ENCODE data around the gene PRKD3. TPM values are rescaled to one million over a fixed set of nuclear protein-coding genes. Genes with fewer than 3 reads are reported as not detected.
A peak's percentile ranks its signal among the peaks of the same experiment; 100 is the strongest.

The PRKD3 gene
- total RNA-seq, 1 experiment from 2014 or later: 27.2 TPM

DNA sequence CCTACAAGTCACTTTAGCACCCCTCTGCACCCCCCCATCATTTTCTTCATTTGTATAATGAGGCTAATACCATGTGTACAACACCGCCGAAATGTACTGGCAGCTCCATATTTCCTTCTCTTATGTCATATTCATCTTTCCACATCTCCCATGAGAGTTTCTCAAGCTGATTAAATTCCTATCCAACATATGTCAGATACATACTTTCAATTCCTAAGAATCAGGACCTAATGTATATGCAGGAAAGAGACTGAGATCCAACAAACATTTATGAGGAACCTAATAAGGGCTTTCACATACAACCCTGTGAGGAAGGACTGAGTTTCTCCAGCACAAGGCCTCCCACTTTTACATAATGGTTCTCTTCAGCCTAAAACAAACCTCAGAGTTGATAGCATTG lies 41.9 kb downstream of the PRKD3 start:
- ATAC-seq: no peak
- no peak overlapping the region for H3K9ac ChIP-seq (ENCODE audit: low read length)
- ChIA-PET CTCF (no interaction called here), POLR2A (ENCODE audit: unreplicated experiment) (no interaction called here)
- no peaks in the 10 kb centered on the region for H3K9me2 ChIP-seq (replicated peaks; ENCODE audit: low read length)
- no peaks in the 10 kb centered on the region for H4K20me1 ChIP-seq (ENCODE audit: low read length)
- H3K36me3 ChIP-seq (ENCODE audit: low read depth, low read length): peaks cover 24% of the 10 kb centered on the region
- H3K4me3 ChIP-seq (ENCODE audit: low read length): no peak overlapping the region
- no peaks in the 10 kb centered on the region for H3F3A ChIP-seq (ENCODE audit: low read length, unreplicated experiment)
- H3K4me1 ChIP-seq (ENCODE audit: insufficient read depth, low read length): 0 out of 2 replicates have a peak, but pooled peaks cover 8% of the 10 kb centered on the region
- no peak for TF ChIP-seq EZH2 (IDR thresholded peaks at IDR 0.05; ENCODE audit: low read length, unreplicated experiment)
- TF ChIP-seq, protein P1, sequence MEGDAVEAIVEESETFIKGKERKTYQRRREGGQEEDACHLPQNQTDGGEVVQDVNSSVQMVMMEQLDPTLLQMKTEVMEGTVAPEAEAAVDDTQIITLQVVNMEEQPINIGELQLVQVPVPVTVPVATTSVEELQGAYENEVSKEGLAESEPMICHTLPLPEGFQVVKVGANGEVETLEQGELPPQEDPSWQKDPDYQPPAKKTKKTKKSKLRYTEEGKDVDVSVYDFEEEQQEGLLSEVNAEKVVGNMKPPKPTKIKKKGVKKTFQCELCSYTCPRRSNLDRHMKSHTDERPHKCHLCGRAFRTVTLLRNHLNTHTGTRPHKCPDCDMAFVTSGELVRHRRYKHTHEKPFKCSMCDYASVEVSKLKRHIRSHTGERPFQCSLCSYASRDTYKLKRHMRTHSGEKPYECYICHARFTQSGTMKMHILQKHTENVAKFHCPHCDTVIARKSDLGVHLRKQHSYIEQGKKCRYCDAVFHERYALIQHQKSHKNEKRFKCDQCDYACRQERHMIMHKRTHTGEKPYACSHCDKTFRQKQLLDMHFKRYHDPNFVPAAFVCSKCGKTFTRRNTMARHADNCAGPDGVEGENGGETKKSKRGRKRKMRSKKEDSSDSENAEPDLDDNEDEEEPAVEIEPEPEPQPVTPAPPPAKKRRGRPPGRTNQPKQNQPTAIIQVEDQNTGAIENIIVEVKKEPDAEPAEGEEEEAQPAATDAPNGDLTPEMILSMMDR (conservative IDR thresholded peaks at IDR 0.05; ENCODE audit: low read depth, low read length): no peak
- no peak for TF ChIP-seq EZH2phosphoT487 (IDR thresholded peaks at IDR 0.05; ENCODE audit: borderline replicate concordance, low read length)
- intact Hi-C loops (cut with micrococcal nuclease): no loop called here
- no peak overlapping the region for H3K4me2 ChIP-seq (ENCODE audit: low read length)
- H3K27me3 ChIP-seq (ENCODE audit: low read length): no peaks in the 10 kb centered on the region
- DNase-seq: no peak
- BruUV-seq (replicated peaks): no TSS peak
- no peaks in the 10 kb centered on the region for H3K79me2 ChIP-seq (ENCODE audit: low read length)
- no peaks in the 10 kb centered on the region for H3K9me3 ChIP-seq (ENCODE audit: low read length)
- no peak overlapping the region for H2AFZ ChIP-seq (ENCODE audit: low read length)
- 0 out of 2 replicates have a peak overlapping the region, but pooled peaks have one; percentile 10 for H3K27ac ChIP-seq (ENCODE audit: low read length)

DNA sequence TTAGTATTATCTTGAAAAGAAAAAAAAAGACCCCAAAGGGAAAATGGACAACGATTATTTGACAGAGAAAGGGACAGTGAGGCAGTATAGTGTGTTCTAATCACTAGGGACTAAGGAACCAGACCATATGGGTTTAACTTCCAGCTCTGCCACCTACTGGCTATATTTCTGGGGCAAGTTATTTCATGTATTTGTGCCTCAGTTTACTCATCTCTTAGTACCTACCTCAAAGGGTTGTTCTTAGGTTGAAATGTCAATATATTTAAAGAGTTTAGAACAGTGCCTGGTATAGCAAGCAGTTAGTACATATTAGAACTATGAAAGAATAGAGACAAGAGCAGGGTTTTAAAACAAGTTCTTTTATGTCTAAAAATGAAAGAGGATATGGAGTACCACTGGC lies 42.7 kb downstream of the PRKD3 start:
- POLR2A ChIA-PET (ENCODE audit: unreplicated experiment): no interaction called here
- H2AFZ ChIP-seq (ENCODE audit: low read length): no peak overlapping the region
- H3K27me3 ChIP-seq (ENCODE audit: low read length): no peaks in the 10 kb centered on the region
- no peak overlapping the region for H3K27ac ChIP-seq (ENCODE audit: low read length)
- no TSS peak for BruUV-seq (replicated peaks)
- 0 out of 2 replicates have a peak, but pooled peaks cover 8% of the 10 kb centered on the region for H3K4me1 ChIP-seq (ENCODE audit: insufficient read depth, low read length)
- no peak for ATAC-seq
- H3K9me2 ChIP-seq (replicated peaks; ENCODE audit: low read length): no peaks in the 10 kb centered on the region
- no peak for DNase-seq
- no peaks in the 10 kb centered on the region for H3K9me3 ChIP-seq (ENCODE audit: low read length)
- H3K79me2 ChIP-seq (ENCODE audit: low read length): no peaks in the 10 kb centered on the region
- intact Hi-C loops (cut with micrococcal nuclease): no loop called here
- peaks cover 26% of the 10 kb centered on the region for H3K36me3 ChIP-seq (ENCODE audit: low read depth, low read length)
- no peaks in the 10 kb centered on the region for H3F3A ChIP-seq (ENCODE audit: low read length, unreplicated experiment)
- TF ChIP-seq EZH2 (IDR thresholded peaks at IDR 0.05; ENCODE audit: low read length, unreplicated experiment): no peak
- TF ChIP-seq, protein P1 (conservative IDR thresholded peaks at IDR 0.05; ENCODE audit: low read depth, low read length): peak; percentile 53; the same call in 1 of the 2 replicates
- CTCF ChIA-PET: interaction anchor here (0.6 kb wide), 1 partner anchor 373 kb away, joined by 3 read pairs; no protein-coding TSS in a partner anchor
- H4K20me1 ChIP-seq (ENCODE audit: low read length): no peaks in the 10 kb centered on the region
- H3K9ac ChIP-seq (ENCODE audit: low read length): no peak overlapping the region
- no peak overlapping the region for H3K4me2 ChIP-seq (ENCODE audit: low read length)
- no peak overlapping the region for H3K4me3 ChIP-seq (ENCODE audit: low read length)

DNA sequence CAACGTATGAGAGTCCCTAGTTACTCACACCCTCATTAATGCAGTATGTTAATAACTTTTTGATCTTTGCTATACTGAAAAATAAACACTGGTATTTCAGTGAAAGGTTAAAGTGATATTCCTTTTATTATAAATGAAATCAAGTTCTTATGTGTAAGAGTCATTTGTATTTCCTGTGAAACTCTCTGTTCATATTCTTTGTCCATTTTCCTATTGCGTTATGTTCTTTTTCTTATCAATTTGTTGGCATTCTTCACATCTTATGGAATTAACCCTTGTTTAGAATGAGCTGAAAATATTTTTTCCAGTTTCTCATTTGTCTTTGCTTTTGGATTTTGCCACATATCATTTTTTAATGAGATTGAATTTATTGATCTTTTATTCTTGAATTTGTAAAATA lies 48.3 kb downstream of the PRKD3 start:
- Histone ChIP-seq H4K20me1 (ENCODE audit: low read length) (no peaks in the 10 kb centered on the region), H3K4me1 (ENCODE audit: insufficient read depth, low read length) (no peaks in the 10 kb centered on the region), H2AFZ (ENCODE audit: low read length) (no peak overlapping the region), H3K4me3 (ENCODE audit: low read length) (no peak overlapping the region), H3K36me3 (ENCODE audit: low read depth, low read length) (peaks cover 23% of the 10 kb centered on the region), H3K27ac (ENCODE audit: low read length) (no peak overlapping the region), H3K79me2 (ENCODE audit: low read length) (no peaks in the 10 kb centered on the region), H3K4me2 (ENCODE audit: low read length) (no peak overlapping the region), H3K9ac (ENCODE audit: low read length) (no peak overlapping the region), H3K27me3 (ENCODE audit: low read length) (no peaks in the 10 kb centered on the region), H3F3A (ENCODE audit: low read length, unreplicated experiment) (no peaks in the 10 kb centered on the region), H3K9me2 (replicated peaks; ENCODE audit: low read length) (no peaks in the 10 kb centered on the region), H3K9me3 (ENCODE audit: low read length) (no peaks in the 10 kb centered on the region)
- no peak for ATAC-seq
- BruUV-seq (replicated peaks): no TSS peak
- DNase-seq: no peak
- ChIA-PET POLR2A (ENCODE audit: unreplicated experiment) (no interaction called here), CTCF (no interaction called here)
- TF ChIP-seq, protein P1 (conservative IDR thresholded peaks at IDR 0.05; ENCODE audit: low read depth, low read length): no peak
- no peak for TF ChIP-seq EZH2 (IDR thresholded peaks at IDR 0.05; ENCODE audit: low read length, unreplicated experiment)
- no peak for TF ChIP-seq EZH2phosphoT487 (IDR thresholded peaks at IDR 0.05; ENCODE audit: borderline replicate concordance, low read length)
- intact Hi-C loops (cut with micrococcal nuclease): no loop called here

Other genes with a start within 250 kb of the PRKD3 start
- 10.0 and 13.0 TPM in 2 replicates for gene HEATR5B, start 240.5 kb downstream of the PRKD3 start, total RNA-seq (2014; rRNA removed)
- gene GPATCH11, start 240.3 kb downstream of the PRKD3 start, total RNA-seq (2014; rRNA removed): 4.5 and 5.2 TPM in 2 replicates
- gene EIF2AK2, start 167.9 kb downstream of the PRKD3 start, total RNA-seq (2014; rRNA removed): 29.3 and 30.9 TPM in 2 replicates
- not detected in 2 replicates for gene SULT6B1, start 136.2 kb downstream of the PRKD3 start, total RNA-seq (2014; rRNA removed)
- 30.8 and 43.8 TPM in 2 replicates for gene CEBPZOS, start 128.3 kb downstream of the PRKD3 start, total RNA-seq (2014; rRNA removed)
- gene CEBPZ, start 93.2 kb downstream of the PRKD3 start, total RNA-seq (2014; rRNA removed): 39.8 and 40.7 TPM in 2 replicates
- 12.3 and 13.2 TPM in 2 replicates for gene NDUFAF7, start 93.2 kb downstream of the PRKD3 start, total RNA-seq (2014; rRNA removed)
- gene QPCT, start 19.8 kb upstream of the PRKD3 start, total RNA-seq (2014; rRNA removed): not detected in 2 replicates